HEK293 (cell line): ENCODE data around the gene PRR15L.

Experiments used
- CTCF ChIA-PET: fragments of 350-600 bp; formaldehyde crosslinking; extraction: SDS; loops from one replicate; lab custom pipeline; 2021; ENCODE audit warnings: antibody characterized with exemption; lab: Yijun Ruan, JAX
- POLR2A ChIA-PET: fragments of 300-600 bp; formaldehyde crosslinking; extraction: SDS; loops from one replicate; lab custom pipeline; 2020; ENCODE audit warnings: antibody characterized with exemption, inconsistent platforms; lab: Yijun Ruan, JAX
- H3K27ac ChIP-seq: fragments of 200-500 bp; sonication (Bioruptor generic); 2 replicates; pipeline ENCODE4 v1.5.1; 2014; ENCODE audit warnings: low read depth, low read length, control low read depth, inconsistent platforms; ENCODE audit errors: extremely low read depth
- H3K36me3 ChIP-seq, 2 experiments: fragments of 200-500 bp in 1 of 2; sonication (Bioruptor generic) in 1 of 2; 1 replicate in 1 of 2; 2 replicates in 1 of 2; pipeline ENCODE4 v1.5.1; 2014 to 2017; ENCODE audit warnings: inconsistent platforms in 2 of 2, low read length in 2 of 2; ENCODE audit not compliant: control insufficient read depth in 2 of 2, insufficient read depth in 1 of 2
- H3K4me1 ChIP-seq: fragments of 200-500 bp; sonication (Bioruptor generic); 2 replicates; pipeline ENCODE4 v1.5.1; 2014; ENCODE audit warnings: mild to moderate bottlenecking, low read length, inconsistent platforms; ENCODE audit not compliant: control insufficient read depth, insufficient read depth
- H3K4me3 ChIP-seq: 2 replicates; pipeline ENCODE4 v1.5.1; 2011; ENCODE audit warnings: low read depth, mild to moderate bottlenecking, control low read depth, low read length, moderate library complexity
- H3K9me3 ChIP-seq: fragments of 200-500 bp; sonication (Bioruptor generic); 2 replicates; pipeline ENCODE4 v1.5.1; 2014; ENCODE audit warnings: low read depth, low read length, inconsistent platforms; ENCODE audit not compliant: control insufficient read depth, insufficient read depth
- EGR2 ChIP-seq: fragments of 450-650 bp; formaldehyde crosslinking; IDR thresholded peaks from 2 replicates; pipeline ENCODE4 v1.5.1; 2016; ENCODE audit warnings: low read depth, missing biosample characterization, missing genetic modification characterization
- HOXA7 ChIP-seq: sonication (generic); formaldehyde crosslinking; IDR thresholded peaks from 2 replicates; pipeline ENCODE4 v1.8.1; 2022; ENCODE audit warnings: missing genetic modification reagents, borderline replicate concordance
- HOXC10 ChIP-seq: sonication (generic); formaldehyde crosslinking; IDR thresholded peaks from 2 replicates; pipeline ENCODE4 v1.8.1; 2023; ENCODE audit warnings: mild to moderate bottlenecking, missing genetic modification reagents
- KLF1 ChIP-seq: fragments of 450-650 bp; formaldehyde crosslinking; IDR thresholded peaks from 2 replicates; pipeline ENCODE4 v1.5.1; 2016; ENCODE audit warnings: missing biosample characterization, missing genetic modification characterization
- OSR2 ChIP-seq: fragments of 450-650 bp; formaldehyde crosslinking; IDR thresholded peaks from 2 replicates; pipeline ENCODE4 v1.5.1; 2016; ENCODE audit warnings: missing biosample characterization, missing genetic modification characterization
- SP3 ChIP-seq: fragments of 450-650 bp; formaldehyde crosslinking; IDR thresholded peaks from 2 replicates; pipeline ENCODE4 v1.5.1; 2016; ENCODE audit warnings: missing biosample characterization, missing genetic modification characterization
- WT1 ChIP-seq: fragments of 450-650 bp; formaldehyde crosslinking; IDR thresholded peaks from 2 replicates; pipeline ENCODE4 v1.5.1; 2016; ENCODE audit warnings: missing biosample characterization, missing genetic modification characterization
- ZBTB17 ChIP-seq: fragments of 450-650 bp; formaldehyde crosslinking; IDR thresholded peaks from 2 replicates; pipeline ENCODE4 v1.5.1; 2016; ENCODE audit warnings: missing biosample characterization, missing genetic modification characterization
- ZBTB48 ChIP-seq: fragments of 450-650 bp; formaldehyde crosslinking; IDR thresholded peaks from 2 replicates; pipeline ENCODE4 v1.5.1; 2016; ENCODE audit warnings: missing biosample characterization, missing genetic modification characterization
- ZFP3 ChIP-seq: fragments of 450-650 bp; formaldehyde crosslinking; IDR thresholded peaks from 2 replicates; pipeline ENCODE4 v1.5.1; 2016; ENCODE audit warnings: low read depth, missing biosample characterization, missing genetic modification characterization
- ZNF184 ChIP-seq: fragments of 450-650 bp; IDR thresholded peaks from 2 replicates; pipeline ENCODE4 v1.5.1; 2018; ENCODE audit warnings: missing biosample characterization, mild to moderate bottlenecking, missing genetic modification characterization
- ZNF202 ChIP-seq: fragments of 450-650 bp; formaldehyde crosslinking; IDR thresholded peaks from 2 replicates; pipeline ENCODE4 v1.5.1; 2016; ENCODE audit warnings: missing biosample characterization, missing genetic modification characterization, borderline replicate concordance
- ZNF23 ChIP-seq: fragments of 450-650 bp; formaldehyde crosslinking; IDR thresholded peaks from 2 replicates; pipeline ENCODE4 v1.5.1; 2016; ENCODE audit warnings: missing biosample characterization, missing genetic modification characterization, borderline replicate concordance
- ZNF404 ChIP-seq: fragments of 450-650 bp; formaldehyde crosslinking; IDR thresholded peaks from 2 replicates; pipeline ENCODE4 v1.5.1; 2017; ENCODE audit warnings: missing biosample characterization, missing genetic modification characterization
- ZNF423 ChIP-seq: fragments of 450-650 bp; formaldehyde crosslinking; IDR thresholded peaks from 2 replicates; pipeline ENCODE4 v1.5.1; 2016; ENCODE audit warnings: missing biosample characterization, missing genetic modification characterization
- ZNF549 ChIP-seq: fragments of 450-650 bp; IDR thresholded peaks from 2 replicates; pipeline ENCODE4 v1.5.1; 2018; ENCODE audit warnings: missing biosample characterization, missing genetic modification characterization, mild to moderate bottlenecking, inconsistent platforms, moderate library complexity
- ZNF747 ChIP-seq: fragments of 450-650 bp; formaldehyde crosslinking; IDR thresholded peaks from 2 replicates; pipeline ENCODE4 v1.5.1; 2016; ENCODE audit warnings: missing biosample characterization, missing genetic modification characterization
- ZNF776 ChIP-seq: fragments of 450-650 bp; formaldehyde crosslinking; IDR thresholded peaks from 2 replicates; pipeline ENCODE4 v1.5.0; 2017; ENCODE audit warnings: missing biosample characterization, missing genetic modification characterization, borderline replicate concordance
- ZSCAN16 ChIP-seq: fragments of 450-650 bp; formaldehyde crosslinking; IDR thresholded peaks from 2 replicates; pipeline ENCODE4 v1.5.1; 2016; ENCODE audit warnings: missing biosample characterization, missing genetic modification characterization
- TF ChIP-seq, protein P1 (sequence below): fragments of 450-650 bp; formaldehyde crosslinking; IDR thresholded peaks from 2 replicates; pipeline ENCODE4; 2016; ENCODE audit warnings: missing biosample characterization, missing genetic modification characterization

Gene PRR15L, protein sequence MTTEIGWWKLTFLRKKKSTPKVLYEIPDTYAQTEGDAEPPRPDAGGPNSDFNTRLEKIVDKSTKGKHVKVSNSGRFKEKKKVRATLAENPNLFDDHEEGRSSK

DNA sequence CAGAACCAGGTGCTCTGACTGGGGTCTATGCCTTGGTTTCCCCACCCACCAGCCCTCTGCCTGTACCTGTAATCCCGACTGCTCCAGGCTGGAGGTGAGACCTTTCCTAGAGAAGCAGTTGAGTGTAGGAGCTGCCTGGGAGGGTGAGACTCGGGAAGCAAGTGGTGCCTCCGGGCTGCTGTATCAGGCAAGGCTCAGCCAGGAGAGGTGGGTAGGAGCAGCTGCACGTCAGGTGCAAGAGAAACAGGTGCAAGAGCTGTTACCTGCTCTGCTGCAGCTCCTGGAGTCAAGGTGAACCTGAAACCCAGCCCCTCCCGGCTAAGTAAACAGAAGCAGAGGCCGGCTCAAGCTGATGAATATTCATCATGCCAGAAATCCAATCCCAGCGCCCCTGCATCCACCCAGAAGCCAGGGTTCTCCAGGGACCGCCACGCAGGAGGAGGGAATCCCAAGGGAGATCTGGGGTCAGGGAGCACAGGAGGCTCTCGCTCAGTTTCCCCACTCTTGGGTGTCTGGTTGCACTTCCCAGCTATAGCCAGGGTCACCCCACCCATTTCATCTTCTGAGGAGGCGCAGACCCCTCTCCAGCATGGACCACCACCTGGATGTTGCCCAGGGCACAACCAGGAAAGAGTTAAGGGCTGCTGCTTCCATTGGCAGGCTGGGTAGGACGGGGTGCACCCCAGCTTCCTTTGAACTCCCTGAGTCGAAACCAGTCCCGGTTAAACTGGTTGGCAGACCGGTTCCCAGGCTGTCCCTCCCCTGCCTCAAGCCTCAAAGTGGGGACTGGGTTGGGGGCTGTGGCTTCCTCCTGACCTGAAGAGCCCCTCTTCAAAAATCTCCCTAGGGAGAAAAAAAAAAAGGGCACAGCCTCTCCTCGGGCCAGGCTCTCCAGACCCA, at the start of gene PRR15L:
PRR15L (minus strand) TSS at position 293 of the 900 bp plus-strand sequence. CDS start 4,649 bp downstream, outside the sequence.
- H3K4me1 ChIP-seq: peaks cover 28% of the 10 kb centered on the region
- no peak within 1 kb of the TSS for H3K4me3 ChIP-seq
- peaks cover 0 to 7% of the 10 kb centered on the region in 2 experiments; a peak in 1 of 3 replicates for H3K36me3 ChIP-seq
- ChIA-PET POLR2A (interaction anchor here (0.6 to 4.0 kb wide), 9 partner anchors 11 to 296 kb away, joined by 3 to 26 read pairs (median 3); partner anchors contain the start of genes CDK5RAP3, PNPO and SP2), CTCF (interaction anchor here (0.6 to 22.4 kb wide), 9 partner anchors 10 to 763 kb away, joined by 3 to 592 read pairs (median 4); partner anchors contain the start of genes CDK5RAP3 and PNPO)
- TF ChIP-seq ZNF184 (tag by site-specific recombination) (no peak), ZBTB48 (tag by site-specific recombination) (peak; percentile 29; the same call in 1 of the 2 replicates), ZNF776 (tag by site-specific recombination) (no peak), SP3 (tag by site-specific recombination) (no peak), ZSCAN16 (no peak), HOXA7 (CRISPR knock-in tag) (no peak), KLF1 (0 out of 2 replicates have a peak, but pooled peaks have one; percentile 17), EGR2 (tag by site-specific recombination) (no peak), ZNF549 (no peak), OSR2 (tag by site-specific recombination) (peak; percentile 9; the same call in 1 of the 2 replicates), ZBTB17 (no peak), HOXC10 (no peak), ZNF423 (tag by site-specific recombination) (peak; percentile 34; the same call in 1 of the 2 replicates), ZNF202 (tag by site-specific recombination) (no peak)
- TF ChIP-seq, protein P1, sequence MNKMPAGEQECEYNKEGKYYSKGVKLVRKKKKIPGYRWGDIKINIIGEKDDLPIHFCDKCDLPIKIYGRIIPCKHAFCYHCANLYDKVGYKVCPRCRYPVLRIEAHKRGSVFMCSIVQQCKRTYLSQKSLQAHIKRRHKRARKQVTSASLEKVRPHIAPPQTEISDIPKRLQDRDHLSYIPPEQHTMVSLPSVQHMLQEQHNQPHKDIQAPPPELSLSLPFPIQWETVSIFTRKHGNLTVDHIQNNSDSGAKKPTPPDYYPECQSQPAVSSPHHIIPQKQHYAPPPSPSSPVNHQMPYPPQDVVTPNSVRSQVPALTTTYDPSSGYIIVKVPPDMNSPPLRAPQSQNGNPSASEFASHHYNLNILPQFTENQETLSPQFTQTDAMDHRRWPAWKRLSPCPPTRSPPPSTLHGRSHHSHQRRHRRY (tag by site-specific recombination): no peak
- no peaks in the 10 kb centered on the region for H3K9me3 ChIP-seq
- H3K27ac ChIP-seq: peak within 1 kb of the TSS; percentile 36; the same call in 1 of the 2 replicates

DNA sequence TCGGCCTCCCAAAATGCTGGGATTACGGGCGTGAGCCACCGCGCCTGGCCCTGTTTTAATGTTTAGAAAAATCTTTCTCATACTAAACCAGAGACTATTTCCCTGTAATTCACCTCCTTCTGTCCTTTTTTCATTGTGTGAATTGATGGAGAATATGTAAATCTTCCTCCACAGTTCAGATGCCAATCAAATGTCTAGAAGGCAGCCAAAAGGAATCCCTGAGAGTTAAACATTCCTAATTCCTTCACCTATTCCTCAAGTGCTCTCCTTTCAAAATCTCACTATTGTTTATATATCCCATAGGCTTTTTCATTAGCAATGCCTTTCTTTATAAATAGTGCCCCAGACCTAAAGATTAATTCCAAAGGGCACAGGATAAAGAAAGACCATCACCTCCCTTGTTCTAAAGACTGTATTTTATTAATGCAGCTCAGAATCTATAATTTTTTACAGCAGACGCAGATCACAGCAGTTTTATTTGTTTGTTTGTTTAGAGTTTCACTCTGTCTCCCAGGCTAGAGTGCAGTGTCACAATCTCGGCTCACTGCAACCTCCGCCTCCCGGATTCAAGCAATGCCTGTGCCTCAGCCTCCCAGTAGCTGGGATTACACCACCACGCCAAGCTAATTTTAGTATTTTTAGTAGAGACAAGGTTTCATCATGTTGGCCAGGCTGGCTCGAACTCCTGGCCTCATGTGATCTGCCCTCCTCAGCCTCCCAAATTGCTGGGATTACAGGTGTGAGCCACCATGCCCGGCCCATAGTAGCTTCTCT, 49.4 kb upstream of the PRR15L start:
- no peaks in the 10 kb centered on the region for H3K9me3 ChIP-seq
- H3K36me3 ChIP-seq: no peaks in the 10 kb centered on the region
- peaks cover 18% of the 10 kb centered on the region for H3K4me1 ChIP-seq
- H3K4me3 ChIP-seq: no peak overlapping the region
- ChIA-PET POLR2A (interaction anchor here (0.6 to 1.6 kb wide), 2 partner anchors 36 to 1905 kb away, joined by 3 to 8 read pairs; partner anchors contain the start of gene CDK5RAP3), CTCF (interaction anchor here (0.6 to 1.6 kb wide), 5 partner anchors 11 to 57 kb away, joined by 3 to 9 read pairs (median 5); partner anchors contain the start of gene CDK5RAP3)
- no peak overlapping the region for H3K27ac ChIP-seq
- no peak for TF ChIP-seq ZNF747
- TF ChIP-seq ZNF549: no peak
- no peak for TF ChIP-seq ZNF404 (tag by site-specific recombination)
- TF ChIP-seq ZNF23 (tag by site-specific recombination): no peak
- no peak for TF ChIP-seq ZFP3
- no peak for TF ChIP-seq WT1 (tag by site-specific recombination)
